HG02885 (cell line): ENCODE results near the gene GALNTL6.

Experiments used
- ATAC-seq: cut with Tn5 transposase; IDR thresholded peaks from one replicate; pipeline ENCODE4 v1.9.1; 2021; ENCODE audit warnings: mild to moderate bottlenecking; ENCODE audit not compliant: unreplicated experiment, poor library complexity

GALNTL6 gene

DNA sequence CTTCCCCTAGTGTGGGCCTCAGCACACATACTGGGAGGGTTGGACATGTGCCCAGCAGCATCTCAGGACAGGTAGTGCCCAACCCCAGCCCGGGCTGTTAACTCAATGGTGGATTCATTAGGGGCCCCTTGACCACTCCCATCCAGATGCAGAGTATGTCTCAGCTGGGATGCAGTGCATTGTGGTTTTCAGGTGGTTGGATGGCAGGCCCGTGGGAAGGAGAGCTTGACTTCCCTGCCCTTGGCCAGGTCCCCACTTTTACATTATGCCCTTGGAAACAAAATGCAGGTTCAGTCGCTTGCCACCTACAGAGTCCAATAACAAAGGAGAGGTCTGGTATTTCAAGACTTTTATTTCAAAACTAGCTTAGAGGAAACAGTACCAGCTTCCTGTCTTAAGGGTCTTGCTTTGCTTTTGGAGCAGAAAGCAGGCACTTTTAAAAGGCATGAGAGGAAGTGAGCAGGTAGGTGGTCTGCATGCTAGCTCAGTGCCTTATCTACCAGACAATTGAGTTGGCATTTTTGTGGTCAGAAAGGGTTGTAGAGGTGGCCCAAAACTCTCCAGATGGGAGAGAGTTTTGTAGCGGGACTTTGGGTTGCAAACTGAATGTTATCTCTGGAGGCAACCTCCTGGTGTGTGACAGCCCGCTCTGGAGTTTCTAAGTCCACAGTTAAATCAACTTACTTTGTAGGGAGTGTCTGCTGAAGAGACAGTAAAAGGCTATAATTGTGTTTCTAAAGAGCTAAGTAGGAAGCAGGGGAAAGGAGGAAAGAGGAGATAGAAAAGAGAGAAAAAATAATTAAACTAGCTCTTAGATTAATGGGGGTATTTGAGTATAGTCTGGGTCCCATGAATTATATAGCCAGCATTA lies 171.0 kb downstream of the GALNTL6 start:
- ATAC-seq: no peak

DNA sequence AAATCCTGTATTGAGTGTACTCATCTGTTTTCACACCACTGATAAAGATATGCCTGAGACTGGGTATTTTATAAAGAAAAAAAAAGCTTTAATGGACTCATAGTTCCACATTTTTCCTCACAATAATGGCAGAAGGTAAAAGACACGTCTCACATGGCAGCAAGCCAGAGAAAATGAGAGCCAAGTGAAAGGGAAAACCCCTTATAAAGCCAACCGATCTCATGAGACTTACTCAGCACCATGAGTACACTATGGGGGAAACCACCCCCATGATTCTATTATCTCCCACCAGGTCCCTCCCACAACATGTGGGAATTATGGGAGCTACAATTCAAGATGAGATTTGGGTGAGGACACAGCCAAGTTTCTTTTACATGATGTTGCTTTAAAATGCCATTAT lies 171.9 kb downstream of the GALNTL6 start:
- no peak for ATAC-seq

DNA sequence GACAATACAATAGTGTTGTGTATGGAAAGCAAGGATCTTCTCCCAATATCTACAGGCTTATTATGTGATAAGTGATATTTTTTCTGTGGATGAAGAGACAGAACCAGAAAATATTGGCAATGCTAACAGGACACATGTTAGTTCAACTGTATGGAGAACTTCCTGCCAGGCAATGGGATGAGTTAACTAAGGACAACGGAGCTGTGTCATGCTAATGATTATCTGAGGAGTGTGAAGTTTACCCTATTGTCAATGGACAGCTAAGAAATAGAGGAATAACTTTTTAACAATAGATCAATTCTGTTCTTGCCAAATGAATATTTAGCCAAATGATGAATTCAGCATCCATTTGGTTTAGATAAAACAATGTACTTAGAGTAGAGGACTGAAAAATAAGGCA lies 180.0 kb downstream of the GALNTL6 start:
- ATAC-seq: no peak

- no peak for ATAC-seq
Measured at GRCh38 chr4:172007889-172008288, 194.7 kb downstream of the GALNTL6 start.

GRCh38 chr4:172009446-172010230 lies 196.4 kb downstream of the GALNTL6 start:
- ATAC-seq: no peak

DNA sequence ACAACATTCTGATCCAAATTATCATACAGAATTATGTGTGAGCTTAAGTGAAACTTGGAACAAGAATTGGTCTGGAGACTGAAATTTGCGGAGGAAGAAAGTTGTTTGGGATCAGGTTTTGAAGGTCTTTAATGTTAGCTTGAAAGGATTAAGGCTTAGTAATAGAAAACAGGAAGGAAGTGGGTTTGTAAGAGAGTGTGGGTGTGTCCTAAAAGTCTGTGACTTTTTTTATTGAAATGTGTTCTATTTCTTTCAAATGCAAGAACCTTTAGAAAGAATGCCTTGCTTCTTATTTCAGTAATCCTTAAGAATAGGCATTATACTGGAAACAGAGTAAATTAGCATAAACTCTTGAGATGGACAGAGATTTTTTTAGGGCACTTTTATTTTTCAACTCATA lies 198.0 kb downstream of the GALNTL6 start:
- no peak for ATAC-seq

DNA sequence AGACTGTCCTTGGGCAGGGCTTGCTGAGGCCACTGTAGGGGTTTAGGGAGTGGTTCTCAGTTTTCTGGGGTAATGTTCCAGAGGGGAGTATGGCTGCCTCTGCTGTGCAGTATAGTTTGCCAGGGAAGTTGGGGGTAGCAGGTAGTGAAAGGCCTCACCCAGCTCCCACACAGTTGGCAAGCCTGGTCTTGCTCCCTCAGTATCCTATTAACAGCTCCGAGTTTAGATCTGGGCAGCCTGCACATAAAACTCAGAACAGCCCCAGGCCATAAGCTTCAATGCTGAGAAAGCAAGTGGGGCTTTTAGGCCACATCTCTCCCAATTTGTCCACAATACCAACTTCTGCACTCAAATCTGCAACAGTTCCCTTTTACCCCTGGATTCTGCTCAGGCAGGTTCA lies 205.2 kb downstream of the GALNTL6 start:
- no peak for ATAC-seq

- no peak for ATAC-seq
Measured at GRCh38 chr4:172035562-172035961, 222.4 kb downstream of the GALNTL6 start.

DNA sequence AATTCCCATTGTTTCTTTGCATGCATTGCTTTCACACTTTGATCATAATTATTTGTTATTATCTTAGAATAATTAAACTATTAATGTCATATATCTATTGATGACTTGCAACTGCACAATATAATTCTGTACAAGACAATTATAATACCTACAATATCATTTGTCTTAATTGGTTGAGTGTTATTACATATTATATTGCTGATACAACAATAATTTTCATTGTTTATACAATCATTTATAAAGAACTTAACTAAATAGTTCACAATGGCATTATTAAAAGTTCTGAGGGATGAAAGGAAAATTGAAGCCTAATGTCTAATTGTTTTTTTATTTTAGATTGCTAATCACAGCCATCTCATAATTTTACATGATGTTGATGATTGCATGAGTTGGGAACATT lies 227.6 kb downstream of the GALNTL6 start:
- no peak for ATAC-seq

- no peak for ATAC-seq
Measured at GRCh38 chr4:172042714-172043114, 229.5 kb downstream of the GALNTL6 start.

DNA sequence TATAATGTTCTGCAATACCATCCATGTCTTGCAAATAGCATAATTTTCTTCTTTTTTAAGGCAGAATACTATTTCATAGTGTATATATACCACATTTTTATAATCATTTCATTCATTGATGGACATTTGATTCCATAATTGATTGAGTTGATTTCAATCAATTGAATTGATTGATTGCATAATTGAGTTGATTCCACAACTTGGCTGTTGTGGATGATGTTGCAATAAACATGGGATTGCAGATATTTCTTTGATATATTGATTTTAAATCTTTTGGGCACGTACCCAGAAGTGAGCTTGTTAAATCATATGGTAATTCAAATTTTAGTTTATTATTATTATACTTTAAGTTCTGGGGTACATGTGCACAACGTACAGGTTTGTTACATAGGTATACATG lies 232.8 kb downstream of the GALNTL6 start:
- no peak for ATAC-seq

- ATAC-seq: no peak
Measured at GRCh38 chr4:172048666-172049065, 235.5 kb downstream of the GALNTL6 start.

DNA sequence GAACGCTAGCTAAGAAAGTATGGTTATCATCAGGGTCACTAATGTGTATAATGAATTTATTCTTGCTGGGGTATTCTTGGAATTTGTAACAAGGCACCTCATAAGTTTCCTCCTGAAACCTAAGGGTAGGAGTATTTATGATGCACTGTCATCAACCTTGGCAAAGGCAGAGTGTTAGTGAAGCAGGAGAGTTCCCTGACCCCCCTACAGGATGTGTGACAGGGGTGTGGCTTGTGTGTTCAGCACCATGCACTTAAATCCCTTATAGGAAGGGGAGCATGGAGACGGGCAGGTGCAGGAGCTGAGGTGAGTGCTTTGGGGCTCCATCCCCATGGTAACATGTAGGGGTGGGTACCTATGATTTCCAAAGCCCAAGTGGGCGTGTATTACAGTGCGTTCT lies 237.7 kb downstream of the GALNTL6 start:
- no peak for ATAC-seq

DNA sequence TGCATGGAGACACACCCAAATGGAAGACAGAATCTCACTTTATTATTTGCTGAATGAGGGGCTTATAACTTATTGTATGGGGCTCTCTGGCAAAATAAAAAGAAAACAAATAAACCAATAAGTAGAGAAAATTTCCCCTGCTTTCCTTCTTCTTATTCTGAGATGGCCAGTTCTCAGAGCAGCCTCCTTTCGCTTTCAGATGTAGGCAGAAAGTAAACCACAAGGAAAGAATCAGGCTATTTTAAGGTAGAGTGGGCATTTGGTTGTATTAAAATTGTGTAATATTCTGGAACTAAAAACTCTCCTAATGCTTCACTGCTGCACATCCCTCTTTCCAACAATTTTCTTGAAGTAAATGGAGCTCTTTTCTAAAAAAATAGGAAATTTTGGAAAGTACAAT lies 241.8 kb downstream of the GALNTL6 start:
- peak; percentile 87 for ATAC-seq

DNA sequence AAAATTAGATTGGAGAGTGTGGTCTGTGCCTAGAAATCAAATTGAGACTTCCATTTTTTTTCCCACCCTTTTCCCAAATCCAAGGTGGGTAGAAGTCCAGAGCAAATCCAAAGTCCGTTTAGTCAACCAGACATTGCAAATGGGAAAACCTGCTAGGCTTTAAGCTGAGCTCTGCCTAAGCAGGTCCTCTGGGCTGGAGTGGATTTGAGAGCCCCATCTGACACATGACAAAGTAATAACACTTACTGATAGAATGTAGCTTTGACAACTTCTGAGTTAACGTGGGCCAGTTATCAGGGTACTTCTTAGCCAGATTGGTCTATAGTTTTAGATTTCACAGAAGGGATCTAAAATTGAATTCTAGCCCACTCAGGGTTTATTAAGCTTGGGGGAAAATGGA lies 242.3 kb downstream of the GALNTL6 start:
- peak; percentile 24 for ATAC-seq

- peak; percentile 85 for ATAC-seq
Measured at GRCh38 chr4:172061204-172061603, 248.0 kb downstream of the GALNTL6 start.

DNA sequence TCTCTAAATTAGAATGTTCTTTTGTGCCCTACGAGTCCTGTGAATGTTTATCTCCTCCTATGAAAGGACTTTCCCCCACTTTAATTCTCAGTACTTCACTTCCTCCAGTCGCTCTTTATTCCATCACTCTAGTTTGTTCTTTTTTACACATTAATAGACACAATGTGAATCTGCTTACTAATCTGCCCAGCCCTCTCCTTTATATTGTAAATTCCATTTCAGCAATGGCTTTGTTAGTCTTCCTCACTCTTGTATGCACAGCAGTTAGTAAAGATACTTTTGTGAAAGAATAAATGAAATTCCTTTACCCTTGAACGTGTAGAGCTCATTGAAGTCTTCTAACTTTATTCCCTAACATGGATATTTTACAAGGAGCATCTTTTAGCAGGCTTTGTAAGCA lies 255.3 kb downstream of the GALNTL6 start:
- ATAC-seq: no peak

DNA sequence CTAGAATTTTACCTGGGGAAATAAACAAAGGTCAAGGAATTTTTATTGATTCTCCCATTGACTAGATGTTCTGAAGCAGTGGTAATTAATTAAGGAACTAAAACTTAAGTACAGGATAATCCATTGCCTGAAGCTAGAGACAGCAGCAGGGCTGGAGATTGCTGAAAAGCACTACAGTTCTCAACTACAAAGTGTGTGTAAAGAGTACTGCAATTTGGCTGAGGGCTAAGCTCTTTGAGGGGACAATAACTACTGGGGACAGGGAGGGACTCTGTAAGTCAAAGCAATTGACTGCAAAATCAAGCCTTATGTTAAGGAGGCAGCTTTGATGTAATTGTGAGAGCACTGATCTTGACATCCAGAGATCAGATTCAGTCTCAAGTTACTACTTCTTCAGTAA lies 260.4 kb downstream of the GALNTL6 start:
- ATAC-seq: no peak

DNA sequence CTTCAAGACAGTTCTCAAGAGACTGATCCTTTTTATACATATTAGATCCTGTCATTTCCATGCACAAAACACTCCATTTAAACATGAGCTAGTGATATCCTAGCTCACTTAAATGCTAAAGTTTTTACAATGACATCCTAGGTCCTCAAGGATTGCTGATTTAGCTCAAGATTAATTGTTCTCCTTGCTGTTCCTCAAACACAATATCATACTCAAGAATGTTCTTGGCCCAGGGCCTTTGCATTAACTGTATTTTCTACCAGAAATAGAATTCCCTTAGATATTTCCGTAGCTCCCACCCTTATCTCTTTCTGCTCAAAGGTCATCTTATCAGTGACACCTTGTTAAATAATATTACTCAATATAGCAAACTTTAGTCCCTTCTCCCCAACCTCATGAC lies 270.1 kb downstream of the GALNTL6 start:
- no peak for ATAC-seq

DNA sequence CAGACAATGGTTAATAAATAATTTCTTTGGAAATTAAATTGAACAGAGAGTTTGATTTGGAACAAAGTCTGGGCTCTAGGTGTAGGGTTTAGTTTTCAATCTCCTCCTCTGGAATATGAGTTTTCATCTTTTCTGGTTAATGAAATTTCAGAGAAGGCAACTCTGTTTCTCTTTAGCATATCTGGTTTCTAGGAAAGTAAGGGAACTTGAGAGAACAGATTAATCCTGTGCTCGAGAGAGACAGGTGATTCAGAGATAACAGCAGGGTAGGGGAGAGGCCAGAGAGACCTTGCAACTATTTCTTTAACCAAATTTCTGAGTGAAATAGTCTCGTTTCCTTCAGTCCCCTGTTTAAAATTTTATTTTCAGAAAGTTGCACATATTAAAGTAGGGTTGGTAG lies 275.4 kb downstream of the GALNTL6 start:
- no peak for ATAC-seq

DNA sequence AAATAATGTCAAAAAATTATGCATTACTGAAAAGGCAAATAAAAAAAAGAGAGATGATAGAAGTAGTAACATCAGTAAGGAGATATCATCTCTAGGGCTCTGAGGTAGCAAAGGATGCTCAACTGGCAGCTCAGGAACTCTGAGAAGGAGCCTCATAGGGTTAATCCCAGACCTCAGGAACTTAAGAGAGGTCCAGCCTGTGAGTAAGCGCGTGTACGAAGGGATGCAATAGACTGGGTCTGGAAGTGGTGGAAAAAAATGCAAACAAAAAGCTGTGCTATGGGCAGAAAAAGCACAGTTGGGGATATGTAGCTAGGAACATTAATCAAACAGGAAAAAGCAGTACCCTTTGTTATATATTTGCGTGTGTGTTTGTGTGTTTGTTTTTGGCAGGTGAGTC lies 282.0 kb downstream of the GALNTL6 start:
- ATAC-seq: no peak

- no peak for ATAC-seq
Measured at GRCh38 chr4:172096786-172097185, 283.6 kb downstream of the GALNTL6 start.
